Effector memory CD4-positive, alpha-beta T cell (primary cell): ENCODE results near the gene EMX1.
A peak's percentile ranks its signal among the peaks of the same experiment; 100 is the strongest.

Source experiments
- DNase-seq, 3 donors: peaks; one replicate each; pipeline ENCODE4 v3.0.0-alpha.2; 2020
- H3K27ac ChIP-seq: 2 replicates; pipeline ENCODE4 v1.7.0; 2013; ENCODE audit warnings: mild to moderate bottlenecking, low read length, moderate library complexity; ENCODE audit not compliant: insufficient read depth, poor library complexity, severe bottlenecking
- H3K27me3 ChIP-seq: replicated peaks from 2 replicates; pipeline ENCODE4 v1.7.0; 2013; ENCODE audit warnings: mild to moderate bottlenecking, low read length; ENCODE audit not compliant: insufficient read depth, control insufficient read depth, poor library complexity, severe bottlenecking
- H3K36me3 ChIP-seq: 2 replicates; pipeline ENCODE4 v1.7.0; 2013; ENCODE audit warnings: mild to moderate bottlenecking, low read length, moderate library complexity; ENCODE audit not compliant: control insufficient read depth, insufficient read depth
- H3K4me1 ChIP-seq: 2 replicates; pipeline ENCODE4 v1.7.0; 2013; ENCODE audit warnings: low read length, mild to moderate bottlenecking; ENCODE audit not compliant: control insufficient read depth, insufficient read depth, poor library complexity, severe bottlenecking
- H3K4me3 ChIP-seq: 2 replicates; pipeline ENCODE4 v1.7.0; 2013; ENCODE audit warnings: low read length, low read depth, mild to moderate bottlenecking; ENCODE audit not compliant: insufficient read depth, poor library complexity, severe bottlenecking
- H3K9me3 ChIP-seq: 2 replicates; pipeline ENCODE4 v1.7.0; 2013; ENCODE audit warnings: mild to moderate bottlenecking, low read length, moderate library complexity; ENCODE audit not compliant: control insufficient read depth

EMX1 gene

GRCh38 chr2:72891091-72891818 lies 26.1 kb upstream of the EMX1 start:
- peaks cover 12% of the 10 kb centered on the region for H3K27me3 ChIP-seq
- H3K36me3 ChIP-seq = no peaks in the 10 kb centered on the region
- no peaks in the 10 kb centered on the region for H3K9me3 ChIP-seq
- no peak overlapping the region for H3K4me3 ChIP-seq
- H3K27ac ChIP-seq = no peak overlapping the region
- DNase-seq = no peak
- peaks cover 9% of the 10 kb centered on the region for H3K4me1 ChIP-seq

GRCh38 chr2:72892506-72893173 lies 24.7 kb upstream of the EMX1 start:
- Histone ChIP-seq H3K27ac (no peak overlapping the region), H3K4me3 (no peak overlapping the region), H3K4me1 (peaks cover 6% of the 10 kb centered on the region), H3K27me3 (peaks cover 12% of the 10 kb centered on the region), H3K36me3 (no peaks in the 10 kb centered on the region), H3K9me3 (no peaks in the 10 kb centered on the region)
- peak in 2 of 3 donors; percentile 22 to 29 for DNase-seq

- no peak overlapping the region for H3K27ac ChIP-seq
Measured at GRCh38 chr2:72893594-72894319, 23.6 kb upstream of the EMX1 start.

GRCh38 chr2:72894514-72894913 lies 22.8 kb upstream of the EMX1 start:
- Histone ChIP-seq H3K4me3 (no peak overlapping the region), H3K4me1 (no peaks in the 10 kb centered on the region), H3K27me3 (peaks cover 12% of the 10 kb centered on the region), H3K27ac (no peak overlapping the region), H3K36me3 (no peaks in the 10 kb centered on the region), H3K9me3 (no peaks in the 10 kb centered on the region)
- DNase-seq = no peak

More at GRCh38 chr2:72893594-72894319, 23.6 kb upstream of the EMX1 start:
- no peak overlapping the region for H3K4me3 ChIP-seq
- no peaks in the 10 kb centered on the region for H3K36me3 ChIP-seq
- DNase-seq = no peak
- H3K9me3 ChIP-seq = no peaks in the 10 kb centered on the region
- no peaks in the 10 kb centered on the region for H3K4me1 ChIP-seq
- peaks cover 12% of the 10 kb centered on the region for H3K27me3 ChIP-seq

GRCh38 chr2:72895154-72895553 lies 22.2 kb upstream of the EMX1 start:
- no peaks in the 10 kb centered on the region for H3K36me3 ChIP-seq

GRCh38 chr2:72895759-72896281 lies 21.5 kb upstream of the EMX1 start:
- DNase-seq = no peak
- no peak overlapping the region for H3K27ac ChIP-seq
- no peaks in the 10 kb centered on the region for H3K9me3 ChIP-seq
- no peak overlapping the region for H3K4me3 ChIP-seq
- H3K36me3 ChIP-seq = no peaks in the 10 kb centered on the region
- H3K27me3 ChIP-seq = peaks cover 12% of the 10 kb centered on the region
- no peaks in the 10 kb centered on the region for H3K4me1 ChIP-seq

More at GRCh38 chr2:72895154-72895553, 22.2 kb upstream of the EMX1 start:
- Histone ChIP-seq H3K4me3 (no peak overlapping the region), H3K9me3 (no peaks in the 10 kb centered on the region), H3K27me3 (peaks cover 12% of the 10 kb centered on the region), H3K4me1 (no peaks in the 10 kb centered on the region), H3K27ac (no peak overlapping the region)
- DNase-seq = no peak

GRCh38 chr2:72896446-72896845 lies 20.9 kb upstream of the EMX1 start:
- H3K36me3 ChIP-seq = no peaks in the 10 kb centered on the region
- no peaks in the 10 kb centered on the region for H3K4me1 ChIP-seq
- peaks cover 12% of the 10 kb centered on the region for H3K27me3 ChIP-seq
- H3K9me3 ChIP-seq = no peaks in the 10 kb centered on the region
- no peak for DNase-seq
- no peak overlapping the region for H3K27ac ChIP-seq
- H3K4me3 ChIP-seq = no peak overlapping the region

GRCh38 chr2:72897785-72898584 lies 19.3 kb upstream of the EMX1 start:
- no peaks in the 10 kb centered on the region for H3K9me3 ChIP-seq
- no peak for DNase-seq
- H3K4me3 ChIP-seq = no peak overlapping the region
- H3K4me1 ChIP-seq = no peaks in the 10 kb centered on the region
- H3K27me3 ChIP-seq = peaks cover 12% of the 10 kb centered on the region
- H3K27ac ChIP-seq = no peak overlapping the region
- H3K36me3 ChIP-seq = no peaks in the 10 kb centered on the region

GRCh38 chr2:72898585-72898906 lies 18.8 kb upstream of the EMX1 start:
- H3K4me1 ChIP-seq = no peaks in the 10 kb centered on the region
- no peak overlapping the region for H3K4me3 ChIP-seq
- DNase-seq = no peak
- no peaks in the 10 kb centered on the region for H3K36me3 ChIP-seq
- no peaks in the 10 kb centered on the region for H3K9me3 ChIP-seq
- peaks cover 12% of the 10 kb centered on the region for H3K27me3 ChIP-seq
- H3K27ac ChIP-seq = no peak overlapping the region
